Left forelimb (tissue), 1 donor: ENCODE results near the gene ATIC.
"Not testable (repeated sequence)": the region's sequence is repeated elsewhere in the genome, so short reads cannot be mapped to it uniquely, and the experiment has no call there.

Experiments used
- DNase-seq: peaks from one replicate; pipeline ENCODE4 v3.0.0-alpha.2; 2018; ENCODE audit warnings: low spot score

Gene ATIC

GRCh38 chr2:215315301-215315700, 3.4 kb downstream of the ATIC start:
- no peak for DNase-seq

GRCh38 chr2:215316336-215316735, 4.5 kb downstream of the ATIC start:
- no peak for DNase-seq

GRCh38 chr2:215319500-215319899, 7.6 kb downstream of the ATIC start:
- DNase-seq = no peak

- no peak for DNase-seq
Measured at GRCh38 chr2:215320102-215320501, 8.2 kb downstream of the ATIC start.

GRCh38 chr2:215320679-215321078, 8.8 kb downstream of the ATIC start:
- DNase-seq = no peak

- no peak for DNase-seq
Measured at GRCh38 chr2:215324811-215325210, 13.0 kb downstream of the ATIC start.

GRCh38 chr2:215328066-215328465, 16.2 kb downstream of the ATIC start:
- DNase-seq = no peak

GRCh38 chr2:215332872-215333595, 21.2 kb downstream of the ATIC start:
- DNase-seq = no peak

- no peak for DNase-seq
Measured at GRCh38 chr2:215338883-215339679, 27.2 kb downstream of the ATIC start.

- no peak for DNase-seq
Measured at GRCh38 chr2:215347878-215348277, 36.0 kb downstream of the ATIC start.

GRCh38 chr2:215352602-215353001, 40.7 kb downstream of the ATIC start:
- DNase-seq = no peak

- DNase-seq = no peak
Measured at GRCh38 chr2:215354771-215355695, 43.2 kb downstream of the ATIC start.

- no peak for DNase-seq
Measured at GRCh38 chr2:215355801-215356200, 43.9 kb downstream of the ATIC start.

- no peak for DNase-seq
Measured at GRCh38 chr2:215356334-215356947, 44.6 kb downstream of the ATIC start.

- no peak for DNase-seq
Measured at GRCh38 chr2:215356948-215357461, 45.1 kb downstream of the ATIC start.

GRCh38 chr2:215357660-215358059, 45.8 kb downstream of the ATIC start:
- no peak for DNase-seq

- DNase-seq = no peak
Measured at GRCh38 chr2:215358312-215358845, 46.5 kb downstream of the ATIC start.

GRCh38 chr2:215358891-215359575, 47.2 kb downstream of the ATIC start:
- DNase-seq = no peak

GRCh38 chr2:215359576-215359922, 47.7 kb downstream of the ATIC start:
- DNase-seq = no peak

- DNase-seq = not testable (repeated sequence)
Measured at GRCh38 chr2:215360059-215360458, 48.2 kb downstream of the ATIC start.

GRCh38 chr2:215360596-215360995, 48.7 kb downstream of the ATIC start:
- DNase-seq = no peak
